ENCODE data around the gene FBXO3.

Gene FBXO3

DNA sequence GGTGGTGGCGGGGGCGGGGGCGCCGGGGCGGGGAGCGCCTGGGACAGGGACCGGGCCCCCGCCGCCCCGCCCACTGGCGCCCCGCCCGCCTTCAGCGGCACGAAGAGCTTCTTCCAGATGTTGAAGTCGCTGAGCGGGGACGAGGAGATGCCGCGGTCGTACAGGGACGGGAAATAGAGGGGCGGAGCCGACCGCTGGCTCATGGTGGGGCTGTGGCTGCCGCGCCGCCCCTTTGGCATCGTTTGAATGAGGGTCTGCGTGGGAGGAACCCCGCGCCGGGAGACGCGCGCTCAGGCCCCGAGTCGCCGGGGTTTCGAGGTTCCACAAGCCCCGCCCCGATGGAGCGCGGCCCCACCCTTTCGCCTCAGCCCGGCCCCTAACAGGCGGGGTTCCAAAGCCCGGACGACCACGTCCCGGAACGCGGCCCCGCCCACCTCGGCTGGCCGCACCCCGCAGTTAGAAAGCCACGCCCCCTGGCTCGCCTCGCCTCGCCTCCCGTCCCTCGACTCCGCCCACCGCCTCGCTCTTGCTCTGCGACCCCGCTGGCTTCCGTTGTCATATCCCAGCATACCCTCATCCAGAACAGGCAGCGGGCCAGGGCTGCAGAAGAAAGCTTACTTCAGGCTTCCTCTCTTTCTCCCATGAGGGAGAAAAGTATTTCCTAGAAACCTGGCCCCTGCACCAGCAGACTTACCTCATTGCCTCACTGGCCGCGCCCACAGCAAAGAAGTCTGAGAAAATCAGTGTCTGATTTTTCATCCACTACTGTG, 73.6 kb downstream of the FBXO3 start, which contains the start of gene C11orf91:
C11orf91 (minus strand) TSS at position 325 of the 770 bp plus-strand sequence; CDS start at position 239, 86 bp downstream.
- peak; percentile 84 to 87 for DNase-seq

DNA sequence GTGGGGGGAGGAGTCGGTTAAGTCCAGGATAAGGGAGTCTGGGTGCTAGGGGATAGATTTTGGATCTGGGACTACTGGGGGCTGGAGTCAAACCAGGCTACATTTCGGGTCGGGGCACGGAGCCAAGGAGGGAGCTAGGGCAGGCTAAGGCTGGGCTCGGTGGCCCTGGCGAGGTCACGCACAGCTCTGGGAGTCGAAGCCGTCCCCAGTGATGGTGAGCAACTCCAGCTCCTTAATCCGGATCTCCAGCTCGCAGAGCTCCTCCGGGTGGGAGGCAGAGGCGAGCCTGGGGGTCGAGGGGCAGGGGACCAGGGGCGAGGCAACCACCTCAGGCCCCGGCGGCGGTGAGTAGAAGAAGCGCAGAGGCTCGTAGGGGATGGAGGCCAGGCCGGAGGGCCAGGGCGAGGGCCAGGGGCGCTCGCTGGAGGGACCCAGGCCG, 74.2 kb downstream of the FBXO3 start:
- DNase-seq = no peak

DNA sequence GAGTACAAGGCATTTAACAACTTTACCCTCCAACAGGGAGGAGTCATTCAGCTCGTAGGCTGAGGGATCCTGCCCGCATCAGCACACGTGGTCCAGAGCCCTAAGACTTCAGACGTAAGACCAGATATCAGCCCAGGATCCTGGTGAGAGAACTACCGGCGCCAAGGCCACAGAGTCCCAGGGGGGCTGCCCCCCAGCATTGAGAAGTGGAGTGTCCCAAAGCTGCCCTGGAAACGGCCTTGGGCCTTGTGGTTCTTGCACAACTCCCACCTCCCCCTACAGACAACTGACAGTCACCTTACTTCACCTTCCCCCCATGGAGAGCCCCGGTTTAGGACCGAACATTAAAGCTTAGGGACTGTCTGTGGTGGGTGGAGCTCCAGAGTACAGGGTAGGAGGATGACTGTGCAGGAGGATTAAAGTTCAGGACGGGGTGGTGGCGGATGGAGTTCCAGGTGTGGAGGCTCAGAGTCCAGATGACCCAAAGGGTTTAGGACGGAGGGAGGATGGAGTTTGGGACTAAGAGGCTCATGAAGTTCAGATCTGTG, 74.7 kb downstream of the FBXO3 start:
- DNase-seq = no peak

DNA sequence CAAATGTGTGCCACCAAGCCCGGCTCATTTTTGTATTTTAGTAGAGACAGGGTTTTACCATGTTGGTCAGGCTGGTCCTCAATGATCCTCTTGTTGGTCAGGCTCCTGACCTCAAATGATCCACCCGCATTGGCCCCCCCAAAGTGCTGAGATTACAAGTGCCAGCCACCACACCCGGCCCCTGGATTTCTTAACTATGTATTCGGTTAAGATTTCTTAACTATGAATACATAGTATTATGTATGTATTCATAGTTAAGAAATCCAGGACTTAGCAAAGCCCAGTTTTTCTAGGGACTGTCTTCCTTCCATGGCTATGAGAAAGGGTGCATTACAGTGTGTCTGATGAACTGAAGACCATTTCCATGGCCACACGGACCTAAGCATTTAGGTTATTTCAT, 75.4 kb downstream of the FBXO3 start:
- DNase-seq = no peak

DNA sequence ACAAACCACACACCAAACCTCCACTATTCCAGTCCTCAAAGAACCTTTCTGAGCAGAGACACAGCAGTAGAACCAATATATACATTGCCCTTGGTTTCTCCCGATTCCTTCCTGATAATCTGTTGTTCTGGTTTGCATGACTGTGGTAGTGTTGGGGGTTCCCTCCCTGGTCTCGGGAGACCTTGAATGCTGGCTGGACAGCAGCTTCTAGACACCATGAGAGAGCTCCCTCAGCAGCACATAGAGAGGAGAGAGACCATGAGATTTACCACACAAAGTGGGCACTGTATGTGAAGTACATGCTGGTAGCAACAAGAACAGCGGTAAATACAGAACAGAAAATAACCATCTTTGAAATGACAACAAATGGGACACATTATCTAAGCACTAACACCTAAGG, 76.3 kb downstream of the FBXO3 start:
- DNase-seq = no peak

DNA sequence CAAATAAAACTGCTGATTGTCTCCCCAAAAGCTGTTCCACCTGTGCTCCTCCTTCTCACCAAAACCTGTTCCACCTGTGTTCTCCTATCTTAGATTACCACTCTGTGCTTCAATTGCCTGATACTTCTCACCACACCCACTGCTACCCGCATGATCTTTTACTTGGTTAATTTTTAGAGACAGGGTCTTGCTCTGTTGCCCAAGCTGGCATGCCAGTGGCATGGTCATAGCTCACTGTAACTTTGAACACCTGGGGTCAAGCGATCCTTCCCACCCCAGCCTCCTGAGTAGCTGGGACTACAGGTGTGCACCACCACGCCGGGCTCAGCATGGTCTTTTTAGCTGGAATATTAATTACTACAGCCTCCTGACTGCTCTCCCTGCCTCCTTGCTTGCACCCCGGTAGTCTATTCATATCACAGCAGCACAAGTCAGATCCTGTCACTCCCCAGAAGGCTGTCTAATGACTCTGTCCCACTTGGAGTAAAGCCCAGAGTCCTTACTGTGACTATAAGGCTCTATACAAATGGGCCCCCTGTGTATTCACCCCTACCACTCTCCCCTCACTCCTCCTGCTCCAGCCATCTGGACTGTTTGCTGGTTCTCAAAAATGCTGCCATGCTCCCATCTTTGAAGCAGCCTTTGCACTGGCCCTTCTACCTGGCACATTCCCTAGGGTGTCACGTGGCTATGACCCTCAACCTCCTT, 77.2 kb downstream of the FBXO3 start:
- no peak for DNase-seq

DNA sequence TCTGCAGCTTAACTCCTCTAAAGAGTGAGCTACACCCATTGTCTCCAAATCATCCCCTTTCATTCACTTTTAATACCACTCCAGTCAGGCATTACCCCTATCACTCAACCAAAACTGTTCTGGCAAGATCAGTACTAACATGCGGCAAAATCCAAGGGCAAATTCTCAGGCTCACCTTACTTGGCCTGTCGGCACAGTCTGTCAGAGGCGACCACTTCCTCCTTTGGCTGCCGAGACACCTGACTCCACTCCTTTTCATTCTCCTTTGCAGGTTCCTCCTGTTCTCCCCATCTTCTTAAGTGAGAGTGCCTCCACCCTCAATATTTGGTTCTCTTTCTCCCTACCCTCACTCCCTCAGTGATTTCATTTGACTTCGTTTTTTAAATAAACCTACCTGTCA, 77.9 kb downstream of the FBXO3 start:
- DNase-seq = no peak

DNA sequence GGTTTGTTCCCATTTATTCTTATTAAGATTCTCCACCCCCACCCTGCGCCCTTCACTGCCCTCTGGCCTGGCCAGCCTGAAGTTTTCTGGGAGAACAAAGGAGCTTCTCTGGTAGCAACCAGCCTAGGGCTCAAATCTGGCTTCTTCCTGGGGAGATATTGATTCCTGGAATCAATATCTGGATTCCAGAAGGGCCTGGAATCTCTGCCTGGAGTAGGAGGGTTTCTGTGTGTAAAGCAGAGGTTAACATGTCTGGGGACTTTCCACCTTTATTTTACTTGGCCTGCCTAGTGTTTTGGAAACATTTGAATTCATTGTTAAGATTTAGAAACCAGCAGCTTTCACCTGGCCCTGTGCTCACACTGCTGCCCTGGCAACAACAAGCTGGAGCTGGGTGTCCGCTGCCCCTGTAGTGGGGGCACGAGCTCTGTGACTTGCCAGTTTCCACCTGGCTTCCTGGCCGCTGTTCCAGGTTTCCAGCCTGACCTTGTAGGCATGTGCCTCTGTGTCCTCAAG, 79.2 kb downstream of the FBXO3 start:
- DNase-seq = no peak

DNA sequence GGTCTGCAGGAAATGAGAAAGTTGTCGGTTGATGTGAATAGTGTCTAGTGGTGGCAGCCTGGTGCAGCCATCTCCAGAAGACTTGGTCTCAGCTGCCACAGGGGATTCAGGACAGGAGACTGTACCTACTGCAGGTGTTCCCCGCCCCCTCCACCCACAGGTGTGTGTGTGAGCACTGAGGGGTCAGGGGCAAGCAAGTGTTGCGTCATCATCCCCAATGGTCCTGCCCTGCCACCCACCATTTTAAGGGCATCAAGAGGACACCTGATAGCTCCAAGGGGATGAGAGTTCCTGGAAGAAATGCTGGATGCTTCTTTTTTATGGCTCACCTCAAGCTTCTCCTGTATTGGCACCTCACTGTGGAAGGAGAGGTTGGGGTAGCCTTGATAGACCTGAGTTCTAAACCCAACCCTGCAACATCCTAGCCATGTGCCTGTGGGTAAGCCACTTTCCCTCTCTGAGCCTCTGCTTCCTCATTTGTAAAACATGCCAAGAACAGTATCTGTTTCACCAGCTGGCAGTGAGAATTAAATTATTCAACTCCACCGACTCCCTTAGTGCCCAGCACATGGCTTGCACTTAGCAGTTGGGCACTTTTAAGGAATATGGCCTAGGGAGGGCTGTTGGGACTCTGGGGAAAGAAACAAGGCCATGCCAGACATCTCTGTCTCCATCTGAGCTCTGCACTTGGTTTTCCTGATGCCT, 79.8 kb downstream of the FBXO3 start:
- DNase-seq = no peak

DNA sequence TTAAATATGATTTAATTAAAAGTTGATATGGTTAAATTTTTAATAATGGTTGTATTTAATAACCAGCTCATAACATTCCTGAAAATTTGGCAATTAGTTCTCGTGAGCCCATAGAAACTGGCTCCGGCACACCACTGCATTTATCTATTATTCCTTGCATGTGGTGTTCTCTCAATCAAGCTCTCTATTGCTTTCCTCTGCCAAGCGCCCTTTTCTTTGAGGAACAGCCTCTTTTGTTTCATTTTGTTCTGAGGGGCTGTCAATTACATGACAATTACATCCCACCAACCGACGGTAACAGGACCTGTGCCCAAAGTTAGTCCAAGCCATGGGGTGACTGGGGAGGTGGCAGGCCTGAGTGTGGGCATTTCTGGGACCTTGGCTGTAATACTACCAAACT, 81.8 kb downstream of the FBXO3 start:
- no peak for DNase-seq

DNA sequence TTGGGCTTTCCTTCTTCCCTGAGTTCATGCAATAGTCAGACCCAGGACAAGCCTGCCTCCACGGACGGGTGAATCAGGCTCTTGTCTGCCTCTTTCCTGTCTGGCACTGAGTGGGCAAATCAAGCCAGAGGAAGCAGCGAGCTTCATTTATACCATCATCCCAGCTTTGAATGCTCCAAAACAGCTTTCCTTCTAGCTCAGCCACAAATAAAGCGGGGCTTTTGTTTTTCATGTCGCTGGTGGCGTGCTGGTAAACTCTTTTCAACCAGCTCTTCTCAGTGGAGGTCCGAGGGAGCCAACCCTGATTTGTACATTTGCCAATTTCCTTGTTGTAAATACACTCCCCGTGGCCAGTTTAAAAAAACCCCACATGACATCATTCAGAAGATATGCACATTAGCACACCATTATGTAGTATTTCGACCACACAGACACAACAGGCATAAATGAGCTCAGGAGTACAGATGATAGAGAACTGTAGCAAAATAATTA, 82.3 kb downstream of the FBXO3 start:
- DNase-seq = peak; percentile 53 to 74

DNA sequence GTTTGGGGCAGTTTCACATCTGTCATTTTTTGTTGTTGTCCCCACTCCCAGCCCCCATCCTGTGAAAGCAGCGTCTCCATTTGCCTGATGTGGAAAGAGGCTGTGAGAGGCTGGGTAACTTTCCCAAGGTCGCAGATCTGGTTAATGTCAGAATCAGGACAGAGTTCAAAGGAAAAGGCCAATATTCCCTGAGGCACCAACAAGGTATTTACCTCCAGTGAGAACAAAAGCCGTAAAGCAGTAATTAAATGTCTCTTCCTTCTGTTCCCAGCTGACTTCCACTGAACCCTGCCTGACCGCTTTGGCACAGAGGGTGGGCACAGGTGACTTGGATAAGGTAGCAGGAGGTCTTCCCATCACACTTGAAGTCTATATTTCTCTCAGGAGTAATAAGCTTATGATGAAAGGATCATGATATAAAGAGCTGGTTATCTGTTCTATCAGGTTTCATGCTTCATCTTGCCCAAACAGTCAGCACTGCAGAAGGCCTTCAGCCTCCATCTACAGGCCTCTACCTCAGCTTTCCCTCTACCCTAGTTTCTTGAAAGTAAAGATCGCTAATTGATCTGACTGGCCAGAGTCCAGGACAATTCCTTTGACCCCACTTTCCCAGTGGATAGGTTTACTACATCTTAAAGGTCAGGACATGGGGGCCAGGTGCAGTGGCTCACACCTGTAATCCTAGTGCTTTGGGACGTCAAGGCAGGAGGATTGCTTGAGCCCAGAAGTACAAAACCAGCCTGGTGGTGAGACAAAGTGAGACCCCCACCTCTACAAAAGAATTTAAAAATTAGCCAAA, 83.1 kb downstream of the FBXO3 start:
- no peak for DNase-seq

All from hippocampal formation (tissue), 2 donors.